Breast epithelium (tissue), 4 donors: ENCODE data around the gene SPRED2. TPM values are rescaled to one million over a fixed set of nuclear protein-coding genes. Genes with fewer than 3 reads are reported as not detected.
A peak's percentile ranks its signal among the peaks of the same experiment; 100 is the strongest.

Experiments used
- DNase-seq, 2 donors: peaks; one replicate each; pipeline ENCODE4 v3.0.0-alpha.2; 2019; ENCODE audit warnings: low spot score in 2 of 2
- H3K27ac ChIP-seq, 2 donors: fragments of 200-600 bp; sonication (generic) in 1 of 2; one replicate each; pipeline ENCODE4 v1.5.1; 2016 to 2019; ENCODE audit warnings: mild to moderate bottlenecking in 1 of 2
- H3K27me3 ChIP-seq, 2 donors: fragments of 200-600 bp; sonication (generic) in 1 of 2; one replicate each; pipeline versions ENCODE4 v1.5.1 to v1.6.0; 2017 to 2019; ENCODE audit warnings: control low read depth in 1 of 2, mild to moderate bottlenecking in 1 of 2
- H3K36me3 ChIP-seq: fragments of 200-600 bp; one replicate; pipeline ENCODE4 v1.5.1; 2019
- H3K4me1 ChIP-seq, 2 donors: fragments of 200-600 bp; sonication (generic); one replicate each; pipeline ENCODE4 v1.5.1; 2016 to 2019; ENCODE audit warnings: control low read depth in 1 of 2
- H3K4me3 ChIP-seq, 3 donors: fragments of 200-600 bp; sonication (generic); 1 replicate in 2 of 3; 2 replicates in 1 of 3; pipeline ENCODE4 v1.5.1; 2016 to 2019; ENCODE audit warnings: mild to moderate bottlenecking in 3 of 3, moderate library complexity in 2 of 3
- H3K9me3 ChIP-seq, 2 donors: fragments of 200-600 bp; sonication (generic) in 1 of 2; one replicate each; pipeline ENCODE4 v1.5.1; 2016 to 2019; ENCODE audit warnings: control low read depth in 1 of 2
- CTCF ChIP-seq, 3 donors: fragments of 450-650 bp; IDR thresholded peaks; one replicate each; pipeline ENCODE4 v1.5.1; 2016 to 2017; ENCODE audit warnings: antibody characterized with exemption in 3 of 3, mild to moderate bottlenecking in 3 of 3, moderate library complexity in 3 of 3
- POLR2A ChIP-seq: fragments of 450-650 bp; IDR thresholded peaks from one replicate; pipeline ENCODE4 v1.6.1; 2016; ENCODE audit warnings: antibody characterized with exemption, mild to moderate bottlenecking, moderate library complexity
- POLR2AphosphoS5 ChIP-seq, 3 donors: sonication (generic); formaldehyde crosslinking; IDR thresholded peaks; one replicate each; pipeline ENCODE4 v1.6.1; 2017; ENCODE audit warnings: antibody characterized with exemption in 3 of 3
- intact Hi-C: fragments of 100-400 bp; cut with DNase I; formaldehyde crosslinking; loops from one replicate; pipeline ENCODE4 v1.15.1; 2023; ENCODE audit warnings: low total_unique reads
- total RNA-seq, 3 donors: library from RNA; depleted of rRNA; stranded (reverse); fragments of >200 nt; gene quantifications; one replicate each; pipeline ENCODE4 v1.1.0, GENCODE V29; 2016

The SPRED2 gene
- total RNA-seq, 3 donors from 2014 or later, result 14.6 to 25.2 (median 25.2) TPM

- intact Hi-C loops, result loop anchor here (10.0 kb wide), 1 partner anchor 135 kb away; the partner anchor contains the start of gene SPRED2
- Histone ChIP-seq H3K36me3 (no peaks in the 10 kb centered on the region), H3K27me3 (no peaks in the 10 kb centered on the region), H3K4me1 (peaks cover 10 to 21% of the 10 kb centered on the region in 2 donors), H3K27ac (peak overlapping the region; percentile 57 to 91), H3K4me3 (peak overlapping the region in 1 of 3 donors; percentile 28), H3K9me3 (no peaks in the 10 kb centered on the region)
- peak; percentile 76 to 78 for DNase-seq
- no peak for TF ChIP-seq POLR2A
- TF ChIP-seq CTCF (IDR thresholded peaks at IDR 0.05), result no peak
- TF ChIP-seq POLR2AphosphoS5 (IDR thresholded peaks at IDR 0.05), result peak; percentile 60 to 86 (median 85)
These were observed 132.2 kb downstream of the SPRED2 start for GRCh38 chr2:65300134-65300760.

GRCh38 chr2:65299246-65299645, 133.2 kb downstream of the SPRED2 start:
- no peaks in the 10 kb centered on the region for H3K27me3 ChIP-seq
- no peaks in the 10 kb centered on the region for H3K9me3 ChIP-seq
- TF ChIP-seq POLR2A (no peak), CTCF (IDR thresholded peaks at IDR 0.05) (no peak), POLR2AphosphoS5 (IDR thresholded peaks at IDR 0.05) (no peak)
- peaks cover 10 to 21% of the 10 kb centered on the region in 2 donors for H3K4me1 ChIP-seq
- H3K27ac ChIP-seq, result peak overlapping the region; percentile 57 to 91
- no peak for DNase-seq
- H3K36me3 ChIP-seq, result no peaks in the 10 kb centered on the region
- H3K4me3 ChIP-seq, result no peak overlapping the region
- intact Hi-C loops, result no loop called here

- DNase-seq, result no peak
- intact Hi-C loops, result no loop called here
These were observed 134.3 kb downstream of the SPRED2 start for GRCh38 chr2:65298089-65298488.

GRCh38 chr2:65297544-65297943, 134.9 kb downstream of the SPRED2 start:
- no peak for TF ChIP-seq POLR2AphosphoS5 (IDR thresholded peaks at IDR 0.05)
- no peak for TF ChIP-seq CTCF (IDR thresholded peaks at IDR 0.05)
- no peak for TF ChIP-seq POLR2A
- Histone ChIP-seq H3K4me1 (peaks cover 10 to 21% of the 10 kb centered on the region in 2 donors), H3K36me3 (no peaks in the 10 kb centered on the region), H3K4me3 (no peak overlapping the region), H3K27ac (no peak overlapping the region), H3K27me3 (no peaks in the 10 kb centered on the region), H3K9me3 (no peaks in the 10 kb centered on the region)
- no peak for DNase-seq
- intact Hi-C loops, result no loop called here

More at GRCh38 chr2:65298089-65298488, 134.3 kb downstream of the SPRED2 start:
- Histone ChIP-seq H3K27me3 (no peaks in the 10 kb centered on the region), H3K36me3 (no peaks in the 10 kb centered on the region), H3K4me1 (peaks cover 10 to 21% of the 10 kb centered on the region in 2 donors), H3K4me3 (no peak overlapping the region), H3K9me3 (no peaks in the 10 kb centered on the region), H3K27ac (no peak overlapping the region)
- TF ChIP-seq POLR2A, result no peak
- no peak for TF ChIP-seq CTCF (IDR thresholded peaks at IDR 0.05)
- no peak for TF ChIP-seq POLR2AphosphoS5 (IDR thresholded peaks at IDR 0.05)

GRCh38 chr2:65296971-65297370, 135.4 kb downstream of the SPRED2 start:
- intact Hi-C loops, result no loop called here
- no peak for DNase-seq
- H3K4me1 ChIP-seq, result peaks cover 10 to 17% of the 10 kb centered on the region in 2 donors
- TF ChIP-seq CTCF (IDR thresholded peaks at IDR 0.05) (no peak), POLR2A (no peak), POLR2AphosphoS5 (IDR thresholded peaks at IDR 0.05) (no peak)
- no peaks in the 10 kb centered on the region for H3K36me3 ChIP-seq
- no peak overlapping the region for H3K4me3 ChIP-seq
- H3K9me3 ChIP-seq, result no peaks in the 10 kb centered on the region
- no peak overlapping the region for H3K27ac ChIP-seq
- H3K27me3 ChIP-seq, result no peaks in the 10 kb centered on the region
